Fibroblast of lung (primary cell): ENCODE measurements around the gene SH3PXD2A. TPM values are rescaled to one million over a fixed set of nuclear protein-coding genes. Genes with fewer than 3 reads are reported as not detected.

Experiments
- DNase-seq, 2 donors: peaks; one replicate each; pipeline versions ENCODE4 v3.0.0 to v3.0.0-alpha.2; 2010; ENCODE audit warnings: low read depth in 2 of 2
- H2AFZ ChIP-seq: 2 replicates; pipeline ENCODE4 v1.5.1; 2012; ENCODE audit warnings: low read length, control low read depth, inconsistent platforms
- H3K27ac ChIP-seq: 2 replicates; pipeline ENCODE4 v1.5.1; 2011; ENCODE audit warnings: low read length, control low read depth; ENCODE audit not compliant: insufficient read depth
- H3K27me3 ChIP-seq: 2 replicates; pipeline ENCODE4 v1.5.1; 2011; ENCODE audit warnings: mild to moderate bottlenecking, low read length; ENCODE audit not compliant: control insufficient read depth, insufficient read depth
- H3K36me3 ChIP-seq: 2 replicates; pipeline ENCODE4 v1.5.1; 2011; ENCODE audit warnings: low read length; ENCODE audit not compliant: control insufficient read depth, insufficient read depth
- H3K4me1 ChIP-seq: 2 replicates; pipeline ENCODE4 v1.5.1; 2011; ENCODE audit warnings: low read length; ENCODE audit not compliant: control insufficient read depth, insufficient read depth; ENCODE audit errors: extremely low read depth
- H3K4me2 ChIP-seq: 2 replicates; pipeline ENCODE4 v1.5.1; 2011; ENCODE audit warnings: low read length, control low read depth; ENCODE audit not compliant: insufficient read depth; ENCODE audit errors: extremely low read depth
- H3K4me3 ChIP-seq, 4 experiments: fragments of 200-600 bp in 1 of 4; sonication (generic) in 1 of 4; replicated peaks in 1 of 4; 2 replicates each; pipeline ENCODE4 v1.5.1; 2011 to 2016; ENCODE audit warnings: low read length in 4 of 4, low read depth in 3 of 4, mild to moderate bottlenecking in 3 of 4, control low read depth in 2 of 4, inconsistent platforms in 1 of 4, mixed read lengths in 1 of 4; ENCODE audit not compliant: insufficient read depth in 1 of 4; ENCODE audit errors: control extremely low read depth in 1 of 4
- H3K79me2 ChIP-seq: 2 replicates; pipeline ENCODE4 v1.5.1; 2012; ENCODE audit warnings: mild to moderate bottlenecking, low read length, inconsistent platforms; ENCODE audit not compliant: control insufficient read depth, insufficient read depth
- H3K9ac ChIP-seq: 2 replicates; pipeline ENCODE4 v1.5.1; 2011; ENCODE audit warnings: mild to moderate bottlenecking, low read length, control low read depth; ENCODE audit not compliant: insufficient read depth
- H3K9me3 ChIP-seq: 2 replicates; pipeline ENCODE4 v1.5.1; 2012; ENCODE audit warnings: low read depth, low read length; ENCODE audit not compliant: control insufficient read depth, insufficient read depth
- H4K20me1 ChIP-seq: 2 replicates; pipeline ENCODE4 v1.5.1; 2011; ENCODE audit warnings: low read length; ENCODE audit not compliant: control insufficient read depth, insufficient read depth; ENCODE audit errors: extremely low read depth
- EZH2 ChIP-seq: IDR thresholded peaks from 2 replicates; pipeline ENCODE4 v1.5.1; 2012; ENCODE audit warnings: low read length, control low read depth, mild to moderate bottlenecking; ENCODE audit errors: missing control alignments
- polyA plus RNA-seq, 2 donors: library from polyadenylated mRNA; depleted of rRNA in 1 of 2; stranded (reverse) in 1 of 2; unstranded in 1 of 2; fragments of >200 nt; gene quantifications; 2 replicates each; pipeline ENCODE4 v1.2.1, GENCODE V29; 2011 to 2012; ENCODE audit warnings: missing spikeins in 1 of 2
- total RNA-seq: library from RNA; depleted of rRNA; stranded (reverse); fragments of >200 nt; gene quantifications from 2 replicates; pipeline ENCODE4 v1.2.1, GENCODE V29; 2014
- TF ChIP-seq, protein P1 (sequence below), 2 donors: IDR thresholded peaks in 1 of 2; conservative IDR thresholded peaks in 1 of 2; 1 replicate in 1 of 2; 2 replicates in 1 of 2; pipeline ENCODE4 v1.5.1; 2011 to 2012; ENCODE audit warnings: low read length in 2 of 2, control low read depth in 1 of 2, inconsistent platforms in 1 of 2, low read depth in 1 of 2, mild to moderate bottlenecking in 1 of 2

The SH3PXD2A gene
- total and polyA plus RNA-seq, 2 donors (not counting 1 experiment from before 2014, with no cell fraction given): 25.5 to 33.2 TPM

DNA sequence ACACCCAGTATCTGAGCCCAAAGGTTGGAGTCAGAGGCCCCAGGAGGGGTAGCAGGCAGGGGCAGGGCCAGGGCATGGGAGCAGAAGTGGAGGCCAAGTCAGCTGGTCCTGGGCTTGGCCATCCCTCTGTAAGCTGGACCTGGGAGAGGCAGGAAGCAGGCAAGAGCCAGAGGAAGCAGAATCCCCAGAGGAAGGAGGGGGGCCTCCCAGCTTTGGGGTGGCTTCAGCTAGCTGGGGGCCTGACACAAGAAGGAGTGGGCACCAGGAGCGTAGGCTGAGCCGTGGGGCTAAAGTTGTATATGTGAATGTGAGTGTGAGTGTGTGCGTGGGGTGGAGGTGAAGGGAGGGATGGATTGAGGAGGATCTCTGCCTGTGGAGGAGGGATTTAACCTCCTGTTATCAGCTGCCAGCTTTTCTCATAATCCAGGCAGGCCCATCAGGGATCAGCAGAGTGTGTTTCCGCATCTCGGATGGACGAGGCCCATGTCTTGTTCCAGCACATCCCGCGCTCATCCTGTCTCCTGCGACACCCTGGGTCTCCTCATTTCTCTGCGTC is 307.9 kb downstream of the SH3PXD2A start:
- DNase-seq: no peak
- no peak for TF ChIP-seq EZH2
- TF ChIP-seq, protein P1, sequence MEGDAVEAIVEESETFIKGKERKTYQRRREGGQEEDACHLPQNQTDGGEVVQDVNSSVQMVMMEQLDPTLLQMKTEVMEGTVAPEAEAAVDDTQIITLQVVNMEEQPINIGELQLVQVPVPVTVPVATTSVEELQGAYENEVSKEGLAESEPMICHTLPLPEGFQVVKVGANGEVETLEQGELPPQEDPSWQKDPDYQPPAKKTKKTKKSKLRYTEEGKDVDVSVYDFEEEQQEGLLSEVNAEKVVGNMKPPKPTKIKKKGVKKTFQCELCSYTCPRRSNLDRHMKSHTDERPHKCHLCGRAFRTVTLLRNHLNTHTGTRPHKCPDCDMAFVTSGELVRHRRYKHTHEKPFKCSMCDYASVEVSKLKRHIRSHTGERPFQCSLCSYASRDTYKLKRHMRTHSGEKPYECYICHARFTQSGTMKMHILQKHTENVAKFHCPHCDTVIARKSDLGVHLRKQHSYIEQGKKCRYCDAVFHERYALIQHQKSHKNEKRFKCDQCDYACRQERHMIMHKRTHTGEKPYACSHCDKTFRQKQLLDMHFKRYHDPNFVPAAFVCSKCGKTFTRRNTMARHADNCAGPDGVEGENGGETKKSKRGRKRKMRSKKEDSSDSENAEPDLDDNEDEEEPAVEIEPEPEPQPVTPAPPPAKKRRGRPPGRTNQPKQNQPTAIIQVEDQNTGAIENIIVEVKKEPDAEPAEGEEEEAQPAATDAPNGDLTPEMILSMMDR (conservative IDR thresholded peaks at IDR 0.05 in 1 of 2, IDR thresholded peaks at IDR 0.05 in 1 of 2; ENCODE audit: low read depth in 1 of 2, low read length in 2 of 2): no peak
- Histone ChIP-seq H3K9ac (no peak overlapping the region), H3K27me3 (peaks cover 40% of the 10 kb centered on the region), H2AFZ (no peak overlapping the region), H3K9me3 (no peaks in the 10 kb centered on the region), H3K27ac (no peak overlapping the region), H3K4me2 (no peak overlapping the region), H3K4me1 (no peaks in the 10 kb centered on the region), H3K36me3 (no peaks in the 10 kb centered on the region), H3K79me2 (no peaks in the 10 kb centered on the region), H3K4me3 (no peak overlapping the region), H4K20me1 (no peaks in the 10 kb centered on the region)

- Histone ChIP-seq H3K4me1 (no peaks in the 10 kb centered on the region), H3K27ac (no peak overlapping the region), H3K4me2 (no peak overlapping the region), H3K27me3 (peaks cover 37% of the 10 kb centered on the region), H3K9me3 (no peaks in the 10 kb centered on the region), H2AFZ (no peak overlapping the region), H3K79me2 (no peaks in the 10 kb centered on the region), H4K20me1 (no peaks in the 10 kb centered on the region), H3K4me3 (no peak overlapping the region), H3K36me3 (no peaks in the 10 kb centered on the region), H3K9ac (no peak overlapping the region)
- no peak for TF ChIP-seq EZH2
- TF ChIP-seq, protein P1 (conservative IDR thresholded peaks at IDR 0.05 in 1 of 2, IDR thresholded peaks at IDR 0.05 in 1 of 2; ENCODE audit: low read depth in 1 of 2, low read length in 2 of 2): no peak
- no peak for DNase-seq
Measured at GRCh38 chr10:103546401-103546800, 309.0 kb downstream of the SH3PXD2A start.

DNA sequence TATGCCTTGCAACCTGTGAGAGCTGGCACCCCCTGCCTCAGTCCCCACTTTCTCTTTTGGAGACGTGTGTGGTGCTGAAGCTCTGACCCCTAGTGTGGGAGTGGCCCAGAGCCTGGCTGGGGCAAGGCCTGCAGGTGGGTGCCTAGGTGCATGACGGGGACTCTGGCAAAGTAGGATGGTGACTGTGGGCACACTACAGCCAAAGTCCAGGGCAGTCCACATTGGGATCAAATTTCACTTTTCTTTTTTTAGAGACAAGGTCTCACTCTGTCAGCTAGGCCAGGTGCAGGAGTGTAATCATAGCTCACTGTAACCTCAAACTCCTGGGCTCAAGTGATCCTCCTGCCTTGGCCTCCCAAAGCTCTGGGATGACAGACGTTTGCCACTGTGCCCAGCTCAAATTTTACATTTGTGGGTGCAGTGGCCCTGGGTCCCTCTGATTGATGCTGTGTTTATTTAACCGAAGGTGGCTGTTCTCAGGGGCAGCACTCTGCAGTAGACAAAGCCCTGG is 309.6 kb downstream of the SH3PXD2A start:
- no peak overlapping the region for H3K9ac ChIP-seq
- no peak for TF ChIP-seq EZH2
- TF ChIP-seq, protein P1 (conservative IDR thresholded peaks at IDR 0.05 in 1 of 2, IDR thresholded peaks at IDR 0.05 in 1 of 2; ENCODE audit: low read depth in 1 of 2, low read length in 2 of 2): no peak
- H3K9me3 ChIP-seq: no peaks in the 10 kb centered on the region
- H4K20me1 ChIP-seq: no peaks in the 10 kb centered on the region
- H3K4me1 ChIP-seq: no peaks in the 10 kb centered on the region
- H3K27ac ChIP-seq: no peak overlapping the region
- H3K36me3 ChIP-seq: no peaks in the 10 kb centered on the region
- H3K4me2 ChIP-seq: no peak overlapping the region
- H2AFZ ChIP-seq: no peak overlapping the region
- H3K27me3 ChIP-seq: peaks cover 37% of the 10 kb centered on the region
- H3K4me3 ChIP-seq: no peak overlapping the region
- no peaks in the 10 kb centered on the region for H3K79me2 ChIP-seq
- DNase-seq: no peak
